KOPT-K1 (cell line): ENCODE measurements around the gene FAM240A.
"Not testable (repeated sequence)": the region's sequence is repeated elsewhere in the genome, so short reads cannot be mapped to it uniquely, and the experiment has no call there.

ENCODE experiments used
- H3K27ac ChIP-seq: fragments of 200-600 bp; sonication (generic); 2 replicates; pipeline ENCODE4 v1.5.1; 2016; ENCODE audit warnings: antibody characterized with exemption, mild to moderate bottlenecking, low read depth, low read length; ENCODE audit not compliant: poor library complexity, severe bottlenecking
- H3K36me3 ChIP-seq: fragments of 200-600 bp; sonication (generic); 2 replicates; pipeline ENCODE4 v1.5.1; 2017; ENCODE audit warnings: antibody characterized with exemption, mild to moderate bottlenecking, low read length, moderate library complexity; ENCODE audit not compliant: insufficient read depth
- H3K9me3 ChIP-seq: fragments of 200-600 bp; sonication (generic); 2 replicates; pipeline ENCODE4 v1.5.1; 2017; ENCODE audit warnings: antibody characterized with exemption, low read length, mild to moderate bottlenecking; ENCODE audit not compliant: insufficient read depth, poor library complexity, severe bottlenecking

The FAM240A gene

DNA sequence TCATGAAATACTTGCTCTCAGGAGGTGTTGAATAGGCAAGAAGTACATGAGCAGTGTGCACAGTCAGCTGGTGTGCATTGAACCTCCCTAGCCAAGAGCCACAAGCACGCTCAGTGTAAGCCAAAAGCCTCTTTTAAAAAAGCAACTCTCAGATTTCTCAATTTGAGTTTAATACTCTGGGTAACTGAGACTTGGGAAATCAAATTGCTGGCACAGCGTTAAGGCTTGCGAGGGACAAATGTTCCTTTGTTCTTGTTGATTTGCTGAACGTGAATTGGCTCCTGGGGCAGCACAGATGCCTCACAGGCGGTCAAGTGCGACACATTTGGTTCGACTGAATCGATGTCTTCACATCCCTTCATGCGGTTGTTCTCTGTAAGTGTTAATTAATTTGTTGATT lies at the start of gene FAM240A:
FAM240A (plus strand) TSS at position 202 of the 400 bp plus-strand sequence; CDS start at position 361, 159 bp downstream.
- no peaks in the 10 kb centered on the region for H3K9me3 ChIP-seq
- no peak within 1 kb of the TSS for H3K27ac ChIP-seq
- no peaks in the 10 kb centered on the region for H3K36me3 ChIP-seq

DNA sequence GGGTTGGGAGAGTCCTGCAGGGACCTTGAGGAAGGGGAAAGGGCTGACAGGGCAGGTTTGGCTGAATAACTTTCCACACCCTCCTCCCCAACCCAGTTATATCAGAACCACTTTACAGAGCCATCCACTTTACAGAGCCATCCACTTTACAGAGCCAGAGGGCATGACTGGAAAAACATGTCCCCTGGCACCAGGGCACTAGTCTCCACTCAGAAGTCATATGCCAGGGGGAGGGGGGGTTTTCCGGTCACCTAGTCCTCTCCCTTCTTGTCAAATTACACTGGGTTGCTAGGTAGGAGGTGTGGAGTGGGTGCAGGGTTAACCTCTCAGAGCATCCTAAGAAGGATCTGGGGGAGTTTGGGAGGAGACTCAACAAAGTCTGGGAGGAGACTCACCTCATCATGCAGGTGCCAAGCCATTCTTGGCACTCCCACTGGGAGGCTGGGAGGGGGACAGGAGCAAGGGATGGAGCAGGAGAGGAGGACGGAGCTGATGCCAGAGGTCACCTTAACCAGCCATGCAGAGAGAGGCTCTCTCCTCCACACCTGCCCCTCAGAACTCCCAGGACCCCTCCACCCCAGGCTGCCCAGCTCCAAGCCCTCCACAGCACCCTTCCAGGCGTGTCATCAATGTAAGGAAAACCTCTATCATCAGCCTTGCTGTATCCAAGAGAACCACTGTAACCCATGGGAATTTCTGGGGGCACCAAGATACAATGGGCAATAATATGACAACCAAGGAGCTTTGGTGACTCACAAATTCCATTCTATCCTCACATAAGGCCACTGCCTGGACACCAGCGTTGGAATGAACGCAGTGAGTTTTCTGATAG lies 47.9 kb upstream of the FAM240A start:
- no peaks in the 10 kb centered on the region for H3K36me3 ChIP-seq
- H3K9me3 ChIP-seq: peaks cover 5% of the 10 kb centered on the region
- no peak overlapping the region for H3K27ac ChIP-seq

DNA sequence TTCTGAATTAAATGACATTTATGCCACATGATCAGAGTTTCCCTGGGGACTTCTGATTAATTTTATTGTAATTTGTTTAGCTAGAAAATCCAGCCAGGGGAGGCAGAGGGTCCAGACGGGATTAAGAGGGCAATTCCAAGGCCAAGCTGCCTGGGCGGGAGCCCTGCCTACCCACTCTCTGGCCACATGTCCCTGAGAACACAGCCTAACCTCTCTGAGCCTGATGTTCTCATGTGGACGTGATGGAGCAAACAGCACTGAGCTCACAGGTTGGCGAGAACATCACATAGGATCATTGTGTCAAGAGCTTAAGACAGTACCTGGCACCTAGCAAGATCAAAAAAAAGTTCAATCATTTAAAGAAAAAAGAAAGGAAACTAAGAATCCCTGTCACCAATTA lies 47.2 kb upstream of the FAM240A start:
- no peaks in the 10 kb centered on the region for H3K36me3 ChIP-seq
- peaks cover 5% of the 10 kb centered on the region for H3K9me3 ChIP-seq
- no peak overlapping the region for H3K27ac ChIP-seq

DNA sequence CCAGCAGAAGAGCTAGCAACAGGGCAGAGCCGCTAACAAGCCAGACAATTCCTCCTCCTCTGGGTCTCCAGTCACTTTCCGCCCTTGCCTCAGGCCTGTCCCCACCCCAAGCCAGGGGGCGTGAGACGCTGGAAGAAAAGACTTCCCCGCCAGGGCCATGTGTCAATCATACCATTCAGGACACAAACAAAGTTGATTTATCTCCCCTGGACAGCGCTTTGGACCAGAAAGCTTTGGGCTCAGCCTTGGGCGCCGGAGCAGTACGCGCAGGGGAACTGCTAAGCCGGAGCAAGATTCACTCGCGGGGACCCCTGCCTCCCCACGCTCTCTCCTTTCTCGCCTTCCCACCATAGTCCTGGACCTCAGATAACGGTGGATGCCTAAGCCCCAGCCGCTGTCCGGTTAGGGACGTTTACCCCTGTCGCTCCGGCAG lies 46.7 kb upstream of the FAM240A start:
- no peaks in the 10 kb centered on the region for H3K36me3 ChIP-seq
- no peak overlapping the region for H3K27ac ChIP-seq
- H3K9me3 ChIP-seq: peaks cover 5% of the 10 kb centered on the region

DNA sequence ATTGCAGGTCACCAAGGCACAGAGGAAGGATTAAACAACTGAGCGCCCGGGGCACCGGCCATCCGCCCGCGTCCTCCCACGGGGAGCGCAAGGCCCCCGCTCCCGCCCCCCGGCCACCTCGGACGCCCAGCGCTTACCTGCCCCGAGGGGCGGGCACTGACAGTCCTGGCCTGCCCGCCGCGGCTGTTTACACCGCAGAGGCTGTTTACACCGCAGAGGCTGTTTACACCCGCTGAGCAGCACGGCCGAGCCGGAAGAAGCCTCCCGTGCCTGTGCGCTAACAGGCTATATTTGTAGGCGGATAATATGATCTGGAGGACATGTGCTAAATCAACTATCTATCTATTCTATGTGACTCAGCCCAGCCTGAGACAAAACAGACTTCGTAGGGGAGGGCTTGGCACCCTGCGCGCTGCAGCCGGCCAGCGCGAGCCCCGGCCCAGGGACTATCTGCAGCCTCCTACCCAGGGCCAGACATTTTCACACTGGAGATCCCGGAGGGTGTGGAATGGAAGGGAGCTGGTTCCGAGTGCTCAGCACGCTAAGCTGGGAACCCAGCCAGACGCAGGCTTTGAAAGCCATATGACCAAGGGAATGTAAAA lies 46.2 kb upstream of the FAM240A start, which contains the start of gene LRRC2:
LRRC2 (minus strand) TSS at position 263 of the 602 bp plus-strand sequence. CDS start 14,711 bp downstream, outside the sequence.
- Histone ChIP-seq H3K36me3 (no peaks in the 10 kb centered on the region), H3K9me3 (peaks cover 5% of the 10 kb centered on the region), H3K27ac (no peak within 1 kb of the TSS)

DNA sequence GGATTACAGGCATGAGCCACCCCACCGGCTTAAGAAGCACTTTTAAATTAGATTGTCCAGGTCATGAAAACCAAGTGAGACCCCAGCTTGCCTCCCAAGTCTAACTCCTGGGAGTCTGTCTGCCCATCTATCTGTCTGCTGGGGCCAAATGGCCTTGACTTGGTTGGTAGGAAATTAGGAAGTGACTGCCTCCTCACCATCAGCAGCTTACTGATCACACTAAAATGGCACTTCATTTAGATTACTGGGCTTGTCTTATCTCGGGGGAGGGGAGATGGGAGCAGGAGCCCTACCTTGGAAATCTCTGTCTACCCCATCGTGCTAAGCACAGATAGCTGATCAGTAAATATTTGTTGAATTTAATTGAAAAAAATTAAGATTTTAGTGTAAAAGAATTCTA lies 40.6 kb upstream of the FAM240A start:
- H3K36me3 ChIP-seq: no peaks in the 10 kb centered on the region
- no peak overlapping the region for H3K27ac ChIP-seq
- no peaks in the 10 kb centered on the region for H3K9me3 ChIP-seq

DNA sequence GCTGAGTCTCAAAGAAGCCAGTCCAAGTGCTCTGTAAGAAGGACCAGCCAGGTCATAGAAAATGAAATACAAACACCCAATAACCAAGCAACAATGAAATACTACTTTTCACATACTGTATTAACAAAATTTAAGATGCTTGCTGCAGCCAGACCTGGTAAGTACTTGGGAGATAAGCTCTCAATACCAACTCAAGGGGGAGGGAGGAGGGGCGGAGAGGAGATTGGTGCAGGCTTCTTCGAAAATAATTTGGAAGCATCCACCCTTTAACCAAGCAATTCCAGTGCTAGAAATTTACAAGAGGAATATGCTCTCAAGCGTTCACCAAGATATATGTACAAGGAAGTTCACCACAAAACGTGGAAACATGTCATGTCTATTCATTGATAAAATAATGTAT lies 38.6 kb upstream of the FAM240A start:
- Histone ChIP-seq H3K27ac (no peak overlapping the region), H3K9me3 (no peaks in the 10 kb centered on the region), H3K36me3 (no peaks in the 10 kb centered on the region)

DNA sequence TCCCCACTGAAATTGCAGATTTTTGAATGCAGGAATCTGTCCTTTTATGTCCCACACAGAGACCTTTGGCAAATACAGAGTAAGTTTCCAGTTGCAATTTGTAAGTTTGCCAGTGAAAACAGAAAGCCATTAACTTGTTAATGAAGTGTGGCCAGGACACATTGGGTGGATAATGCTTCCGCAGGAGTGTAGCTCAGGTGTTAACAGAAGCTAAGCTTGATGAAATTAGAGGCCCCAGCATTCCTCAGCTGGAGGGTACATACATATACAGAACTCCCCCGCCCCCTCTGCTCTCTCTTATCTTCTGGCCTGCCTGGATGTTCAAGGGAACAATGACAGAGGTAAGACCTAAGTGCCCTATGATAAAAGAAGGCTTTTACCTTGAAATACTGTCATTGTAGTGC lies 38.1 kb upstream of the FAM240A start:
- H3K27ac ChIP-seq: no peak overlapping the region
- H3K9me3 ChIP-seq: no peaks in the 10 kb centered on the region
- H3K36me3 ChIP-seq: no peaks in the 10 kb centered on the region

DNA sequence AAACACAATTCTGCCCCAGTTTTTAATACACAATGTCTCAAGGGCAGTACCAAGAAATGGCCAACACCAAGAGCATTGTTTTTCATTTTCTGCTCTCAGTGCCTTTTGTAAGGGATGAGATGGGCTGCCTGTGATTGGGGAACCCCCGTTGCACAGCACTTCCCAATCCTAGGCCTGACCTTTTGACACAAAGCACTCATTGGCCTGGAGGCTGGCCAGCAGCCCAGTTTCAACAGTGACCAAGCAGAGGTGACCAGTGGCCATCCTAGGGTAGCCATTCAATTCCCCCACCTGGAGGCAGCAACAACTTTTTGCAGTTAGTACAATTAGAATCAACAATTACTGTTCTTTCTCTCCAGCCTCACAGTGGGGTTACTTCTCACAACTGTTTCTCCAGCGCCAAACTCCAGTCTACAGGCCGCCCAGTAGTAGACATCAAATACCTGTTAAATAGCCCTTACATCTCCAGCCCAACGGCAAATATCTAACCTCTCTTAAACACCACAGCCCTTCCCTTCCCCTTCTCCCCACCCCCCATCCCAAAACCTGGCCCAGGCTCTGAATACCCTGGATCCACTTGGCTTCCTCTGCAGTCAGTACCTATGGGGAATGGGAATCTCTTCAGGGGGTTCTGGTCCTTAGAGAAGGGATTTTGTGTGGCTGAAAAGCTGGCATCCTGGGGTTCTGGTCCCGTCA lies 37.3 kb upstream of the FAM240A start:
- H3K9me3 ChIP-seq: no peaks in the 10 kb centered on the region
- H3K36me3 ChIP-seq: no peaks in the 10 kb centered on the region
- H3K27ac ChIP-seq: no peak overlapping the region

DNA sequence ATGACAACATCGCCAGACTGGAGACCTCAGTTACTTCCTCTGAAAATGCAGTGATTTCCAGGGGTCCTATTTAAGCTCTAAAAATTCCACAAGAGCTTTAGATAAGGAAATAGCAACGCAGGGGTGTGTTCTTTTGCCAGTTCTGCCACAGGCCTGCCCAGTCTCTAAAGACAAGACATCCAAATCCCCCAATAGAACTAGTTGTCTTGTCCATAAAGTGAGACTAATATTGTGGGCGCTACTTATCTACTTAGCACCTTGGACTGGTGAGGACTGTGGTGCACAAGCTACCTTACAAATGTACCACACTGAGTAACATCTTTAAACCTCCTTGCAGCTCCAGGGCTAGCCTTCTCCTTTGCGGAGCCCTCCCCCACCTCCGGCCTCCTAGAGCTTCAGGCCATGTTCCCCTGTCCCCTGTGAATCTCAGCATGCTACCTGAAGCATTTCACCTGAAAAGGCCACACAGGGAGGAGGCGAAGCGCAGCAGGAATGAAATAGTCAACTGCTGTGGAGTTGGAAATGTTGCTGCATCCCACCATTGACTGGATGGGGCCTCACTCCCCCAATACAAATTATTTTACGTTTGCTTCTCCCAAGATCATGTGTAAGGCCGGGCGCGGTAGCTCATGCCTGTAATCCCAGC lies 36.6 kb upstream of the FAM240A start:
- H3K36me3 ChIP-seq: no peaks in the 10 kb centered on the region
- no peaks in the 10 kb centered on the region for H3K9me3 ChIP-seq
- H3K27ac ChIP-seq: no peak overlapping the region

DNA sequence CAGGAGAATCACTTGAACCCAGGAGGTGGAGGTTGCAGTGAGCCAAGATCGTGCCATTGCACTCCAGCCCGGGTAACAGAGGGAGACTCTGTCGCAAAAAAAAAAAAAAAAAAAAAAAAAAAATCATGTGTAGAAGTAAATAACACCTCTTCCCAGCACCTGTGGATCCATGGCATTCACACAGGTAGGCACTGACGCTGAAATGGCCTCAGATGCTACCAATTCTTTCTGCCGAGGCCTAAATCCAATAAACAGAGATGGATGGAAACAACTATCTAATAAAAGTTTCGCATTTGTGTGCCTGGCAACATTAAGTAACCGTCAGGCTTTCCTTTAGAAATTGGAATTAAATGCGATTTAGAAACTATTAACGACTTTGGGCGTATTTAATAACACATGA lies 35.9 kb upstream of the FAM240A start:
- Histone ChIP-seq H3K27ac (no peak overlapping the region), H3K9me3 (no peaks in the 10 kb centered on the region), H3K36me3 (no peaks in the 10 kb centered on the region)

DNA sequence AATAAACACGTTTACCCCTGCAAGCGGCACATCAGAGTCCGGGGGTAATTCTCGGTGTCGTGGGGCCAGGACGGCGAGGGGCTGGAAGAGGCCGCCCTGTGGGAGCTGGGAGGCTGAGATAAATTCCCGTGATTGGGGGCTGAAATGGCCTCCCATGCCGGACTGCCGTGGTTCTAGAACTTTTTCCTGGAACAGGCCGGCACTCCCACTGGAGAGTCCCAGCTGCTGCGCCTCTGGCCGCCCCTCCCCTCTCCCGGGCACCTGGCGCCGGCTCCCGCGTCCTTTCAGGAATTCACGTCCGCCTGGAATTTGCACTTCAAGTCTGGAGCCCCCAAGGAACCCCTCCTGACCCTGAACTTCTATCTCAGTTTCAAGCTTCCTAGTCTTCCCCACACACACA lies 35.4 kb upstream of the FAM240A start:
- Histone ChIP-seq H3K36me3 (no peaks in the 10 kb centered on the region), H3K9me3 (no peaks in the 10 kb centered on the region), H3K27ac (no peak overlapping the region)

DNA sequence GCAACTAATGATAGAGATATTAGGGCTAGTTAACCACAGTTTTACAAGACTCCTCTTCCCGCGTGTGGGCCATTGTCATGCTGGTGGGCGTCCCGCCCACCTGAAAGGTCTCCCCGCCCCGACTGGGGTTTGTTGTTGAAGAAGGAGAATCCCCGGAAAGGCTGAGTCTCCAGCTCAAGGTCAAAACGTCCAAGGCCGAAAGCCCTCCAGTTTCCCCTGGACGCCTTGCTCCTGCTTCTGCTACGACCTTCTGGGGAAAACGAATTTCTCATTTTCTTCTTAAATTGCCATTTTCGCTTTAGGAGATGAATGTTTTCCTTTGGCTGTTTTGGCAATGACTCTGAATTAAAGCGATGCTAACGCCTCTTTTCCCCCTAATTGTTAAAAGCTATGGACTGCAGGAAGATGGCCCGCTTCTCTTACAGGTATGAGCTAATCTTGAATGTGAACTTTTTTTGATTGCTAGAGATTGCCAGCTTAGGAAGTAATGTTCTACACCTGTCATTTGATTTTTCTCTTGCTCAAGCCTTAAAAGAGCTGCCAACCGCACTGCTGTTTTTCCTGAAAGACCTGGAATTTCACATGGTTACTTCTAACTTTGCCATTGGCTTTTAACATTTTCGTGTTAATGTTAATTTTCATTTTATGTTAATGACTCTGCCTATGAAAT lies 34.6 kb upstream of the FAM240A start:
- H3K27ac ChIP-seq, H3K9me3 ChIP-seq, H3K36me3 ChIP-seq: not testable (repeated sequence)

DNA sequence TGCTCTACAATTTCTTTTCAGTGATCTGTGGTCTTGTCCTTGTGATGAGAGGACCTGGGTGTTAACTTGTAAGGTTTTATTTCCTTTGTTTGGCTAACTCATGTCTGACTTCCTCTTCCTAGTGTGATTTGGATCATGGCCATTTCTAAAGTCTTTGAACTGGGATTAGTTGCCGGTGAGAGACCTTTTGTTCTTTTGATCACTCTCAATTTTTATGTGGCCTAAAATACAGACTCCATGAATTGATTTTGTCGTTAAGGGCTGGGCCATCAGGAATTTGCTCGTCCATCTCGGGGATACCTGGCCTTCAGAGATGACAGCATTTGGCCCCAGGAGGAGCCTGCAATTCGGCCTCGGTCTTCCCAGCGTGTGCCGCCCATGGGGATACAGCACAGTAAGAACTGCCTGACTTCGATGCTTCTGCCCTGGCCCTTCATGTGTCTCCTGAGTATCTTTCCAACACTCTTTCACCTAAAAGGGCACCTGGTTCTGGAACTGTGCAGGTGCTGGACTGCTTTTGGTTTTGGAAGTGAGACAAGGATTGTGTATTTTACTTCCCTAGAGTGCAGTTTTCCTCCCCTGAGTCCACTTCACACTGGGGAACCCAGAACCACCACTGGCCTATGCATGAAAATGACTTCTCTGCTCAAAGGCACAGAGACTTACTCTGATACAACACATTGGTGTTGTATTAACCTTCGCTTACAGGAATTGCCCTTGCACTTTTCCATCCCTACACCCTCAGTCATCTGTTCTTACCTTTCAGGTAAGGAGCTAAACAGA lies 33.2 kb upstream of the FAM240A start:
- no peak overlapping the region for H3K27ac ChIP-seq
- no peaks in the 10 kb centered on the region for H3K36me3 ChIP-seq
- H3K9me3 ChIP-seq: no peaks in the 10 kb centered on the region
